Right ventricle myocardium superior (tissue), 1 donor: ENCODE measurements around the gene GPR85. TPM values are rescaled to one million over a fixed set of nuclear protein-coding genes. Genes with fewer than 3 reads are reported as not detected.

Source experiments
- total RNA-seq: library from RNA; stranded (reverse); fragmentation: NEBNext Ultra II Directional; extraction: Animal tissue kit (Norgen Biotek cat#: 25700); gene quantifications from one replicate; pipeline ENCODE4 v1.2.1, GENCODE V29; 2021
- donor health status: DM: no; HTN: yes; CAD: no; lungs with severe emphysema.

GPR85 gene
- total RNA-seq, 1 donor from 2014 or later: 0.59 TPM

Other genes starting within 250 kb of the GPR85 start
- gene SMIM30, start 31.7 kb upstream of the GPR85 start, total RNA-seq: 118 TPM